K562 (cell line): ENCODE data around the gene SYNJ2.

Experiments
- BDP1 ChIP-seq: IDR thresholded peaks from 3 replicates; pipeline ENCODE4 v1.6.1; 2011; ENCODE audit not compliant: insufficient read length, insufficient read depth
- POLR2AphosphoS5 ChIP-seq: IDR thresholded peaks from 2 replicates; pipeline ENCODE4 v1.6.1; 2011; ENCODE audit warnings: mild to moderate bottlenecking, low read depth, low read length, moderate library complexity; ENCODE audit not compliant: control insufficient read depth, insufficient read depth
- THRAP3 ChIP-seq: fragments of 450-650 bp; IDR thresholded peaks from 2 replicates; pipeline ENCODE4 v1.6.1; 2016; ENCODE audit warnings: mild to moderate bottlenecking, inconsistent platforms, borderline replicate concordance
- ZNF133 ChIP-seq: fragments of 250-450 bp; sonication (Bioruptor Pico); IDR thresholded peaks from 2 replicates; pipeline ENCODE4 v1.4.0; 2020; ENCODE audit warnings: mild to moderate bottlenecking

DNA sequence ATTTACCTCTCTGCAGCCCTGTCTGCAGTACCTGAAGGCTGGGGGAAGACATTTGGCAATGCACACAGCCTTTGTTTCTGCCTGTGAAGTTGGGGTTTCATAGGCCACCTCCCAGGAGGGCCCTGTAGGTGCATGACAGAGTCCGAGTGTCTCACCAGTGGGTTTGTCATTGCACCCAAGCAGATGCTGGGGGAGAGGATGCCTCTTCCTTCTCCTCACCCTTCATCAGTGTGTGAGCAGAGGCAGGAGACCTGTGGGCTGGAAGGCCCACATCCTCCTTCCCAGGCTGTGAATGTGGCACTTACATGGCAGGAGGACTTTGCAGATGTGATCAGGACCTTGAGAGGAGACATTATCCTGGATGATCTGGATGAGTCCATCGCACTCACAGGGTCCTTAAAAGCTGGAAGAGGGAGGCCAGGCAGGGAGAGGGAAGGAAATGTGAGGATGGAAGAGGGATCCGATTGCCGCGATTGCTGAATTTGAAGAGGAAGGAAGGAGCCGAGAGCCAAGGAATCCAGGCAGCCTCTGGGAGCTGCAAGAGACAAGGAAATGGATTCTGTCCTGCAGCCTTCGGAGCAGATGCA lies 30.4 kb downstream of the SYNJ2 start:
- TF ChIP-seq BDP1 (no peak), THRAP3 (no peak), ZNF133 (CRISPR knock-in tag) (no peak), POLR2AphosphoS5 (no peak)
